DOHH2 (cell line): Measurements from ENCODE around the gene MAN1C1.

Experiments
- H3F3A ChIP-seq: fragments of 200-600 bp; sonication (generic), shearing (Covaris generic); 2 replicates; pipeline ENCODE4 v1.6.0; 2016; ENCODE audit warnings: antibody characterized with exemption, mild to moderate bottlenecking; ENCODE audit not compliant: control insufficient read depth, insufficient read depth
- H3K27ac ChIP-seq: fragments of 200-600 bp; sonication (generic); 2 replicates; pipeline ENCODE4 v1.5.1; 2014; ENCODE audit warnings: low read depth, mild to moderate bottlenecking, low read length, moderate library complexity
- H3K27me3 ChIP-seq: fragments of 200-600 bp; sonication (generic); 2 replicates; pipeline ENCODE4 v1.6.1; 2014; ENCODE audit warnings: mild to moderate bottlenecking, low read length, mixed read lengths; ENCODE audit not compliant: control insufficient read depth
- H3K36me3 ChIP-seq: fragments of 200-600 bp; sonication (generic); 2 replicates; pipeline ENCODE4 v1.6.1; 2014; ENCODE audit warnings: mild to moderate bottlenecking, low read length, moderate library complexity, mixed read lengths; ENCODE audit not compliant: control insufficient read depth
- H3K4me1 ChIP-seq: fragments of 200-600 bp; sonication (generic); 2 replicates; pipeline ENCODE4 v1.6.1; 2014; ENCODE audit warnings: mild to moderate bottlenecking, low read length, mixed read lengths; ENCODE audit not compliant: control insufficient read depth
- H3K4me2 ChIP-seq: fragments of 200-600 bp; sonication (generic); 2 replicates; pipeline ENCODE4 v1.6.0; 2014; ENCODE audit warnings: mild to moderate bottlenecking, low read length, moderate library complexity
- H3K4me3 ChIP-seq: fragments of 200-600 bp; sonication (generic); 2 replicates; pipeline ENCODE4 v1.5.1; 2014; ENCODE audit warnings: mild to moderate bottlenecking, low read length, mixed read lengths
- H3K79me2 ChIP-seq: fragments of 200-600 bp; sonication (generic); 2 replicates; pipeline ENCODE4 v1.6.1; 2014; ENCODE audit warnings: mild to moderate bottlenecking, low read length, mixed read lengths; ENCODE audit not compliant: control insufficient read depth
- H3K9me2 ChIP-seq: fragments of 200-600 bp; sonication (generic); replicated peaks from 2 replicates; pipeline ENCODE4 v1.6.1; 2014; ENCODE audit warnings: mild to moderate bottlenecking, low read length, mixed read lengths; ENCODE audit not compliant: control insufficient read depth
- H3K9me3 ChIP-seq: fragments of 200-600 bp; sonication (generic); 2 replicates; pipeline ENCODE4 v1.6.1; 2014; ENCODE audit warnings: antibody characterized with exemption, low read length, mixed read lengths; ENCODE audit not compliant: control insufficient read depth, insufficient read depth
- H4K20me1 ChIP-seq: fragments of 200-600 bp; sonication (generic); 2 replicates; pipeline ENCODE4 v1.6.0; 2014; ENCODE audit warnings: low read depth, mild to moderate bottlenecking, antibody characterized with exemption, low read length, moderate library complexity; ENCODE audit not compliant: control insufficient read depth, insufficient read depth
- EZH2phosphoT487 ChIP-seq: fragments of 200-600 bp; sonication (generic); IDR thresholded peaks from 2 replicates; pipeline ENCODE4 v1.6.1; 2017; ENCODE audit warnings: borderline replicate concordance, mild to moderate bottlenecking, antibody characterized with exemption, low read length, moderate library complexity, mixed read lengths
- TF ChIP-seq, protein P1 (sequence below): fragments of 200-600 bp; sonication (generic); IDR thresholded peaks from one replicate; pipeline ENCODE4 v1.5.1; 2014; ENCODE audit warnings: antibody characterized with exemption, mild to moderate bottlenecking, low read depth, low read length; ENCODE audit not compliant: poor library complexity, severe bottlenecking

Gene MAN1C1

DNA sequence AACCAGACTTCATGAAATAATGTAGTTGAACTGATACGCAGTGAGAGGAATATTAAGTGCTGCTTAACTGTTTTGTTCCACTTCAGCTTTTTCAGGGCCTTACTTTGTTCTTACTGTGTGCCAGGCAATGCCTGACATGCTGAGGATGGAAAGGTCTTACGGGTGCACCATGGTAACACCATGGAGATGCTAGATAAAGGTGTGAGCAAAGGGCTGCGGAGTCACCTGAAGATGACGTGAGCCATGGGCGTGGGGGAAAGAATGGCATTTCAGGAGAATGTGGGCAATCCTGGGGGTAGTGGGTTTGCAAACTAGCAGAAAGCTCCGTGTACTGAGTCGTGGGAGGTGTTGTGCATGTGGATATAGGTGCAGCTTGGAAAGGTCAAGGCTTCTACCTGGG lies 27.3 kb downstream of the MAN1C1 start:
- no peaks in the 10 kb centered on the region for H3F3A ChIP-seq
- H4K20me1 ChIP-seq, result no peaks in the 10 kb centered on the region
- H3K4me2 ChIP-seq, result no peak overlapping the region
- TF ChIP-seq, protein P1, sequence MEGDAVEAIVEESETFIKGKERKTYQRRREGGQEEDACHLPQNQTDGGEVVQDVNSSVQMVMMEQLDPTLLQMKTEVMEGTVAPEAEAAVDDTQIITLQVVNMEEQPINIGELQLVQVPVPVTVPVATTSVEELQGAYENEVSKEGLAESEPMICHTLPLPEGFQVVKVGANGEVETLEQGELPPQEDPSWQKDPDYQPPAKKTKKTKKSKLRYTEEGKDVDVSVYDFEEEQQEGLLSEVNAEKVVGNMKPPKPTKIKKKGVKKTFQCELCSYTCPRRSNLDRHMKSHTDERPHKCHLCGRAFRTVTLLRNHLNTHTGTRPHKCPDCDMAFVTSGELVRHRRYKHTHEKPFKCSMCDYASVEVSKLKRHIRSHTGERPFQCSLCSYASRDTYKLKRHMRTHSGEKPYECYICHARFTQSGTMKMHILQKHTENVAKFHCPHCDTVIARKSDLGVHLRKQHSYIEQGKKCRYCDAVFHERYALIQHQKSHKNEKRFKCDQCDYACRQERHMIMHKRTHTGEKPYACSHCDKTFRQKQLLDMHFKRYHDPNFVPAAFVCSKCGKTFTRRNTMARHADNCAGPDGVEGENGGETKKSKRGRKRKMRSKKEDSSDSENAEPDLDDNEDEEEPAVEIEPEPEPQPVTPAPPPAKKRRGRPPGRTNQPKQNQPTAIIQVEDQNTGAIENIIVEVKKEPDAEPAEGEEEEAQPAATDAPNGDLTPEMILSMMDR, result no peak
- no peak for TF ChIP-seq EZH2phosphoT487
- no peak overlapping the region for H3K27ac ChIP-seq
- H3K4me1 ChIP-seq, result no peaks in the 10 kb centered on the region
- peaks cover 68% of the 10 kb centered on the region for H3K27me3 ChIP-seq
- H3K4me3 ChIP-seq, result no peak overlapping the region
- H3K36me3 ChIP-seq, result no peaks in the 10 kb centered on the region
- no peaks in the 10 kb centered on the region for H3K9me3 ChIP-seq
- no peaks in the 10 kb centered on the region for H3K9me2 ChIP-seq
- no peaks in the 10 kb centered on the region for H3K79me2 ChIP-seq

DNA sequence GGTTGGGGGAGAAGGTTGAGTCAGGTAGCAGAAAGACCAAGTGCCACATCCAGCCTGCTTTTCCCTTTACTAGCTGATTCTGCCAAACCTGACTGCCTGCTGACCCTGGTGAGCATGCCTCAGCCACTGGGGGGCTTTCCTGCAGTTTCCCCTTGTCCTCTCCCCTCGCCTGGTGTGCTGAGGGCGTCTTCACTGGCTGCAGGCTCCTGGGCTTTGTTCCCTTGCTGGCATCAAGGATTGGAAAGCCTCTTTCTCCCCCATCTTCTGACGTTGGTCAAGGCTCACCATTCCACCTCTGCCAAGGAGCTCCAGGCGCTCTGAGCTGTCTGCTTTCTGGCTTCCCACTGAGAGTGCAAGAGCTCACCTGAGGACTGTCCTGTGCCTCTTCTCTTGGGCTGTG lies 28.4 kb downstream of the MAN1C1 start:
- Histone ChIP-seq H4K20me1 (no peaks in the 10 kb centered on the region), H3K36me3 (no peaks in the 10 kb centered on the region), H3K4me3 (no peak overlapping the region), H3K27me3 (peaks cover 59% of the 10 kb centered on the region), H3K4me2 (no peak overlapping the region), H3K4me1 (no peaks in the 10 kb centered on the region), H3F3A (no peaks in the 10 kb centered on the region), H3K9me2 (no peaks in the 10 kb centered on the region), H3K79me2 (no peaks in the 10 kb centered on the region), H3K27ac (no peak overlapping the region), H3K9me3 (no peaks in the 10 kb centered on the region)
- TF ChIP-seq, protein P1, result no peak

DNA sequence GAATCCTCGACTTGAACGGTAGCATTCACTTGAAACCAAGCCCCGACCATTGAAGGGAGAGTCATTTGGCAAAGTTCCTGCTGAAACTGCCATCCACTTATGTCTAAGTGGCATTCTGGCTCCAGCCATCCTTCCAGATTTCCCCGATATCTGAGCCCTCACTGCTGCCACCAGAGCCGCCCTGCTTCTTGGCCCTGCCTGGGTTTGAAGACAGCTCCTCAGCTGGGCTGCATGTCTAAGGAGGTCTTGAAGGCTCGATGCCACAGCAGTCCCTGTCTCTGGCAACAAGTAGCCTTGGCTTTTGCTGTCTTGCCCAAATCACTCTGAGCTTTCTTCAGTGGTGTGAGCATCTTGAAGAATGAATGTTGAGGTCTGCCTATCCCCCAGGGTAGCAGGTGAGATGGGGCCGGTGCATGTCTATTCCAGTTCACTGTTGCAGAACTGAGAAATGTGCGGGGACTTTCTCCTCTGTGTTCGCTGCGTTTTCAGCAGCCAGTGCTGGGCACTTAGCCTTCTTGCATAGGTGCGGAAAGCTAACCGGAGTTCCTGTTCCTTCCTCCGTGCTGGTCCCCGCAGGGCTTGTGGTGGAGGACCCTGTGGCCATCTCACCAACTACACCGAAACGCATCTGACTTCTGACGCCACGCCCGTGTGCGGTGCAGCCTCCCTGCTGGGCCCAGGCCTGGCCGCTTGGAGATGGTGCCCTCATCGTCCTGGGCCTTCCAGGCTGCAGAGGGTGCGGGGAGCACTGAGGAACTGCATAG lies 29.2 kb downstream of the MAN1C1 start:
- Histone ChIP-seq H3K36me3 (no peaks in the 10 kb centered on the region), H3K4me3 (no peak overlapping the region), H4K20me1 (no peaks in the 10 kb centered on the region), H3K27me3 (peaks cover 51% of the 10 kb centered on the region), H3F3A (no peaks in the 10 kb centered on the region), H3K27ac (no peak overlapping the region), H3K4me1 (no peaks in the 10 kb centered on the region), H3K4me2 (no peak overlapping the region), H3K9me3 (no peaks in the 10 kb centered on the region), H3K9me2 (no peaks in the 10 kb centered on the region), H3K79me2 (no peaks in the 10 kb centered on the region)
- TF ChIP-seq, protein P1, result no peak
- no peak for TF ChIP-seq EZH2phosphoT487
